ENCODE measurements around the gene ZFYVE1. TPM values are rescaled to one million over a fixed set of nuclear protein-coding genes. Genes with fewer than 3 reads are reported as not detected.

The ZFYVE1 gene
- total and polyA plus RNA-seq, 2 of the 13 experiments (the other 11 are each of a cell fraction or from before 2014, with no cell fraction given), result 2.6 to 5.3 TPM

- Histone ChIP-seq H4K20me1 (ENCODE audit: insufficient read depth, low read length) (no peaks in the 10 kb centered on the region), H3K9ac (ENCODE audit: insufficient read depth, low read depth, low read length) (no peak overlapping the region), H3K36me3 (replicated peaks in 1 of 2; ENCODE audit: control insufficient read depth in 1 of 2, insufficient read depth in 2 of 2, low read length in 2 of 2) (no peaks in the 10 kb centered on the region), H3K4me1 (ENCODE audit: insufficient read depth, low read length) (peaks cover 16% of the 10 kb centered on the region), H3K27me3 (ENCODE audit: control insufficient read depth in 1 of 2, insufficient read depth in 2 of 2, low read length in 2 of 2) (no peaks in the 10 kb centered on the region), H3K27ac (ENCODE audit: extremely low read length, insufficient read depth, low read length) (no peak overlapping the region), H3K4me3 (replicated peaks in 1 of 3; ENCODE audit: insufficient read depth in 1 of 3, low read depth in 2 of 3, low read length in 3 of 3) (no peak overlapping the region; a peak in 1 of 6 replicates), H2AFZ (ENCODE audit: low read length) (no peak overlapping the region), H3K9me3 (ENCODE audit: low read length) (no peaks in the 10 kb centered on the region), H3K4me2 (ENCODE audit: low read depth, low read length) (peak overlapping the region; percentile 62; the same call in 1 of the 2 replicates), H3K79me2 (ENCODE audit: insufficient read depth, low read length) (no peaks in the 10 kb centered on the region)
- 0% methylated on average over 4 of the region's 4 CpGs for WGBS (ENCODE audit: low lambda C conversion rate)
- BruUV-seq (replicated peaks), result no TSS peak
- ChIA-PET CTCF (ENCODE audit: low intra/inter-chr PET ratio, low total read pairs) (no interaction called here), POLR2A (interaction anchor here (4.1 kb wide), 1 partner anchor 9 kb away, joined by 27 read pairs; the partner anchor contains the start of gene RBM25)
- in situ Hi-C loops (cut with HindIII; ENCODE audit: extremely low pct_ligation_motif_present, low pct_unique_long_range_greater_than_20kb) (loop anchor here (25.0 kb wide), 1 partner anchor 413 kb away; the partner anchor contains the start of gene NUMB), intact Hi-C loops (cut with micrococcal nuclease; ENCODE audit: unreplicated experiment) (no loop called here)
- FAIRE-seq (peak; percentile 60), DNase-seq (ENCODE audit: low spot score) (peak; percentile 52), ATAC-seq (peak; percentile 67)
- no peak for TF ChIP-seq ZNF18 (CRISPR knock-in tag; IDR thresholded peaks at IDR 0.05; ENCODE audit: insufficient replicate concordance)
- TF ChIP-seq NFAT5 (CRISPR knock-in tag; IDR thresholded peaks at IDR 0.05), result no peak
- 0 out of 2 replicates have a peak, but pooled peaks have one; percentile 35 for TF ChIP-seq NR2F2 (IDR thresholded peaks at IDR 0.05; ENCODE audit: borderline replicate concordance, low read depth)
- peak; percentile 79 for TF ChIP-seq TEAD3 (CRISPR knock-in tag; optimal IDR thresholded peaks at IDR 0.05; ENCODE audit: borderline replicate concordance)
- 0 out of 2 replicates have a peak, but pooled peaks have one; percentile 6 for TF ChIP-seq CEBPB (IDR thresholded peaks at IDR 0.05; ENCODE audit: borderline replicate concordance, low read depth, low read length)
- 0 out of 2 replicates have a peak, but pooled peaks have one; percentile 40 for TF ChIP-seq CEBPG (CRISPR knock-in tag; IDR thresholded peaks at IDR 0.05)
- no peak for TF ChIP-seq ZNF3 (CRISPR knock-in tag; IDR thresholded peaks at IDR 0.05)
- TF ChIP-seq ZNF30 (CRISPR knock-in tag; IDR thresholded peaks at IDR 0.05), result no peak
- peak; percentile 93 for TF ChIP-seq BHLHE40 (IDR thresholded peaks at IDR 0.05; ENCODE audit: low read length)
- peak; percentile 52 for TF ChIP-seq NR2F6 (IDR thresholded peaks at IDR 0.05)
- peak; percentile 76 for TF ChIP-seq NR2F6 (CRISPR knock-in tag; IDR thresholded peaks at IDR 0.05)
- TF ChIP-seq PAXIP1 (CRISPR knock-in tag; conservative IDR thresholded peaks at IDR 0.05), result no peak
- TF ChIP-seq ZNF432 (CRISPR knock-in tag; IDR thresholded peaks at IDR 0.05; ENCODE audit: borderline replicate concordance), result no peak
- TF ChIP-seq ZNF362 (CRISPR knock-in tag; IDR thresholded peaks at IDR 0.05; ENCODE audit: borderline replicate concordance), result peak; percentile 71; the same call in 1 of the 2 replicates
Measured at GRCh38 chr14:73049428-73049827, 22.5 kb upstream of the ZFYVE1 start.

Data from HepG2 (cell line).